Panc1 (cell line): ENCODE measurements around the gene ZFYVE16.

ENCODE experiments used
- POLR2AphosphoS5 ChIP-seq: IDR thresholded peaks from 2 replicates; pipeline ENCODE4 v1.6.1; 2012; ENCODE audit warnings: mild to moderate bottlenecking, low read depth, low read length, moderate library complexity
- REST ChIP-seq, 2 experiments: IDR thresholded peaks; 2 replicates each; pipeline ENCODE4 v1.6.1; 2011 to 2012; ENCODE audit warnings: low read depth in 2 of 2, control low read depth in 1 of 2, low read length in 1 of 2, mild to moderate bottlenecking in 1 of 2, moderate library complexity in 1 of 2; ENCODE audit not compliant: insufficient read depth in 1 of 2
- TCF7L2 ChIP-seq: IDR thresholded peaks from 2 replicates; pipeline ENCODE4 v1.6.1; 2011; ENCODE audit warnings: mild to moderate bottlenecking, low read depth, low read length, inconsistent platforms
- TF ChIP-seq, protein P1 (sequence below): fragments of 450-650 bp; IDR thresholded peaks from 2 replicates; pipeline ENCODE4 v1.5.1; 2017; ENCODE audit warnings: mild to moderate bottlenecking

DNA sequence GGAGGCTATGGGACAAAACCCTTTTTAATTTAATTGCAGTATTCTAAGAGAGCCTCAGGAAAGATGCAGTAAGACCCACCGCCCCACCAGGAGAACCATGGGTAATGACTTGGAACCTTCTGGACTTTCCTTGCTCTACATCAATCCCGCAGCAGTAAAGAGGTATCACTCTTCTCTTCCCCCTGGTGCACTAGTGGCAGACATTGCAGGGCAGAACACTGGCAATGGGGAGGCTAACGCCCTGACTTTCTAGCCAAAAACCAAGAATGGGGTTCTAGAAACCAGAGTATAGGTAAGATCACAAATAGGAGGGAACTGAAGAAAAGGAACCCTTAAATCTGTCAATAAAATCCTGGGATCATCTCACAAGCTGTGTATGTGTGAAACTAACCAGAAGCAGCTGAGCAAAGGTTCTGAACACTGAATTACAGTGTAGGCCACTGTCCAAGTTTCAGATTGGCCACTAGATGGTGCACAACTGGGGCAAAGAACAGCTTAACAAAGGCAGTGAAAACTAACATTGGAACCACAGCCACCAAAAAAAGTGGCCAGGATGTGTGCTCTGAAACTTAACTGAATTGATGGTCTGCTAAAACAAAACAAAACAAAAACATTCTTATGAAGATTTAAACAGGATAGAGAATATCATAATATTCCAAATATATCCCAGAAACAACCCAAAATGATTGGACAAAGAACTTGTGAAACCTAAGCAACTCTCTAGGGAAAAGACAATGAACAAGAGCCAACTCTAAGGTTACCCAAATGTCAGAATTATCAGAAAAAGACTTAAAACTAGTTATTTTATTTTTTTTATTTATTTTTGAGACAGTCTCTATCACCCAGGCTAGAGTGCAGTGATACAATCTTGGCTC lies 73.4 kb downstream of the ZFYVE16 start:
- TF ChIP-seq REST (IDR thresholded peaks at IDR 0.05; ENCODE audit: insufficient read depth in 1 of 2, low read depth in 2 of 2, low read length in 1 of 2) (no peak), TCF7L2 (no peak), POLR2AphosphoS5 (no peak)
- TF ChIP-seq, protein P1, sequence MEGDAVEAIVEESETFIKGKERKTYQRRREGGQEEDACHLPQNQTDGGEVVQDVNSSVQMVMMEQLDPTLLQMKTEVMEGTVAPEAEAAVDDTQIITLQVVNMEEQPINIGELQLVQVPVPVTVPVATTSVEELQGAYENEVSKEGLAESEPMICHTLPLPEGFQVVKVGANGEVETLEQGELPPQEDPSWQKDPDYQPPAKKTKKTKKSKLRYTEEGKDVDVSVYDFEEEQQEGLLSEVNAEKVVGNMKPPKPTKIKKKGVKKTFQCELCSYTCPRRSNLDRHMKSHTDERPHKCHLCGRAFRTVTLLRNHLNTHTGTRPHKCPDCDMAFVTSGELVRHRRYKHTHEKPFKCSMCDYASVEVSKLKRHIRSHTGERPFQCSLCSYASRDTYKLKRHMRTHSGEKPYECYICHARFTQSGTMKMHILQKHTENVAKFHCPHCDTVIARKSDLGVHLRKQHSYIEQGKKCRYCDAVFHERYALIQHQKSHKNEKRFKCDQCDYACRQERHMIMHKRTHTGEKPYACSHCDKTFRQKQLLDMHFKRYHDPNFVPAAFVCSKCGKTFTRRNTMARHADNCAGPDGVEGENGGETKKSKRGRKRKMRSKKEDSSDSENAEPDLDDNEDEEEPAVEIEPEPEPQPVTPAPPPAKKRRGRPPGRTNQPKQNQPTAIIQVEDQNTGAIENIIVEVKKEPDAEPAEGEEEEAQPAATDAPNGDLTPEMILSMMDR = peak; percentile 81
